GM10847 (cell line): ENCODE measurements around the gene SH3PXD2A.

ENCODE experiments used
- POLR2A ChIP-seq: IDR thresholded peaks from 2 replicates; pipeline ENCODE4 v1.6.1; 2011; ENCODE audit not compliant: insufficient read length; ENCODE audit errors: extremely low read depth

SH3PXD2A gene

DNA sequence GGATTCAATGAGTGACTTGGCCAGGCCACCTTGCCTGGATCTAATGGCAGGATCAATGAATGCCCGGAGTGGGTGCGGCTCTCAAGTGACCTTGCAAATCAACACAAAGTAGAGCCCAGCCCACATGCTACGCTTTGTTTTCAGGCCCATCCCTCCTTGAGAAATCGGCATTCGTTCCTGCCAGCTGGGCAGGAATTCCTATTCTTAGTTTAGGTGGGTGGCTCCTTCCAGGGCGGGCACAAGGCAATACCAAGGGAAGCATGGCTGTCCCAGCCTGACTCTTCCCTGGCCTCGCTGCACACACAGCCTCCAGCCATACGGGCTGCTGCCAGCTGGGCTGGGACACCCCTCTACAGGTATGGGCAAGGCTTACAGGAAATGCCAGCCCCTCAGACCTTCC lies 119.3 kb downstream of the SH3PXD2A start:
- TF ChIP-seq POLR2A, result no peak

DNA sequence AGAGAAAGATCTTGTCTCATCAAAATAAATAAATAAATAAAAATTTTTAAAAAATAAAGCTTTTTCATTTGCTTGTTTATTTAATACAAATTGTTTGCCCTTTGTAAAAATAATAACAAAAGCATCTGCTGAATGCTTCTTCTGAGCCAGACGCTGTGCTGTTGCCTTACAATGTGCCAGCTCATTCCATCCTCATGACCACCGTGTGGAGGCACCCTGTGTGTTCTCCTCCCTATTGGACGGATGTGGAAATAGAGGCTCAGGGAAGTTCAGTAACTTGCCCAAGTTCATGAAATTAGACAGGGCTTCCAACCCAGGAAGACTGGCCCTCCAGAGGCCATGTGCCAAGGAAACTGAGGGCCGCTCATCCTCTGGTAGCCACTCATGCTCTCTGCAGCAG lies 120.6 kb downstream of the SH3PXD2A start:
- no peak for TF ChIP-seq POLR2A

DNA sequence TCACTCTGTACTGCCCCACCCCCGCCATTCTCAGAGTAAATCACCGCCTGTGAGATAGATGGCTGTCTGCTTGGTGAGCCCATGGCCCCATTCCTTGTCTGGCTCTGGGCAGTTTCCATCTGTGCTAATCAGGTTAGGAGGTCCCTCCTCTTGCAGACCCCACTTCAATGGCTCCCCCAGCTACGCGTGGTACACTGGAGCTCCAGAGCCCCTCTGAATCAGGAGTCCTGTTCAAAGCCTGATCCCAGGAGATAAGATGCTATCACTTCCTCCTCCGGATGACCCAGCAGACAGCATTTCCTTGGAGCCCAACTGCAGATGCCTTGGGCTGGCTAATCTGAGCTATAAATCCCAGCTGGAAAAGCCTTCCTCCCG lies 122.3 kb downstream of the SH3PXD2A start:
- no peak for TF ChIP-seq POLR2A

DNA sequence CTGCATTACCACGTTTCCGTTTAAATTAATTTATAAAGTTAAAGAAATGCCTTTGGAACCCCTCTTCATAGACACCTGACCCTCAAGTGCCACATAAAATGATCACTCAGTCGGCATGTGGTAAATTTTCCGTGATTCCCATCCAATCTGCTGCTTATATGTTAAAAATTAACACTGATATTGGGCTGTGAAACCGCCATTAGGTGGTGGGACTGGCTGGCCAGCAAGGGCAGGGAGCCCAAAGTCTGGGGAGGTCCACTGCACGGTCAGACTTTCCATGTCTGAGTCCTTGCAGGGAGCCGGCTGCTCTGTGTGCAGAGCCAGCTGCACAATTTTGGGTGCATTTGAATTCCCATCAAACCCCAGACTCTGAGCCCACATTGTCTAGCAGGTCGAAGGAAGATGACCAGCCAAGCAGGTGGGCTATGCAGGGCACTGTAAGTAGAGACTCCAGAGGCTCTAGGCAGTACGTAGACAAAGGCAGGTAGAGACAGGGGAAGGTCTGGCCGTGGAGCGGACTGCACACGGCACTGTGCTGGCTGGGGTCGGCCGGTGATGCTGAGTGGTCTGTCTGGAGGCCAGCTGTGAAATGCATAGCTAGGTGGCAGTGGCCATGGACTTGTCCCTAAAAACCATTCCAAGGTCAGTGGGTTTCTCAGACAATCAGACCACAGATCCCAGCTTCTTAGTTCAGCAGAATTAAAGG lies 122.9 kb downstream of the SH3PXD2A start:
- no peak for TF ChIP-seq POLR2A

DNA sequence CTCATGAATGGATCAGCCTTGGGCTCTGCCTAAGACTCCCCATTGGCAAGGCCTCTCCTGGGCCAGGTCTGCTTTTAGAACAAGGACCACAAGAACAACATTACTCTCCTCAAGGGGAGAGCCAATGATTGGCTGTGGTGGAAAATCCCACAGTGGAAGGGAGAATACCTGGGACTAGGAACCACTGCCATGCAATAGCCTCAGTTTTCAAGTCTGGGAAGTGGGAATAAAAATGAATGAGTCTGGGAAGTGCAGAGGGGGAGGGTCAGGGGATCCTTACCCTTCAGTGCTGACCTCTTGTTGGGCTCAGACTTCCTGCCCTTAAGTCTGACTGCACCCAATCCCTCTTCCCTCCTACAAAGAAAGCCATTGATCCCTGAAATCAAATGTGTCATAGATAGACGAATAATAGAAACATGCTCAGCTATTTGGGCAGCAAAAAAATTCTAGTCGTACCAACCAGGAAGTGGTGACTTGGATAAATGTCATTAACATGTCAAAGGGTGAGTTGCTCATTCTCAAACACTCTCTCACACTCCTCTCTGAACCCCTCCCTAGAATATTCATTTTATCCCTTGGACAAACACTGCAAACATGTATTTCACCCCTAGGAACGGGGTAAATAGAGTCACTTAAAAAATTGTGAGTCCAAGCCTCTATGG lies 123.6 kb downstream of the SH3PXD2A start:
- TF ChIP-seq POLR2A, result no peak

DNA sequence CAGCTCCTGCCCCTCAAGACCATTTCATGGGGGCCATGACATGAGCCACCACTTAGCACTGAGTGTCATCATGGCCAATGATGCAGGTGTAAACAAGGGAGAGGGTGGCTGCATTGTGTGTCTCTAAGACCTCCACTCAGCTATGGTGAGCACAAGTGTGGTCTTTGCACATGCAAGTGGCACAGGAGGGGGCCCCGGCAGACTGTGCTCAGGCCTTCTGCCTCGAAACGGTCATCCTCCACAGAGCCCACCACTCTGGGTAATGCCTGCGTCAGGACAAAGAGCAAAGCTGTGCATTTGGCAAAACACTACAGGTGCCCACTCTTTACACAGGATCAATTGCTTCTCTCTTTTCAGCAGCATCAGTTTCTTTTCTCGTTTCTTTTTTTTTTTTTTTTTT lies 125.5 kb downstream of the SH3PXD2A start:
- TF ChIP-seq POLR2A, result no peak

DNA sequence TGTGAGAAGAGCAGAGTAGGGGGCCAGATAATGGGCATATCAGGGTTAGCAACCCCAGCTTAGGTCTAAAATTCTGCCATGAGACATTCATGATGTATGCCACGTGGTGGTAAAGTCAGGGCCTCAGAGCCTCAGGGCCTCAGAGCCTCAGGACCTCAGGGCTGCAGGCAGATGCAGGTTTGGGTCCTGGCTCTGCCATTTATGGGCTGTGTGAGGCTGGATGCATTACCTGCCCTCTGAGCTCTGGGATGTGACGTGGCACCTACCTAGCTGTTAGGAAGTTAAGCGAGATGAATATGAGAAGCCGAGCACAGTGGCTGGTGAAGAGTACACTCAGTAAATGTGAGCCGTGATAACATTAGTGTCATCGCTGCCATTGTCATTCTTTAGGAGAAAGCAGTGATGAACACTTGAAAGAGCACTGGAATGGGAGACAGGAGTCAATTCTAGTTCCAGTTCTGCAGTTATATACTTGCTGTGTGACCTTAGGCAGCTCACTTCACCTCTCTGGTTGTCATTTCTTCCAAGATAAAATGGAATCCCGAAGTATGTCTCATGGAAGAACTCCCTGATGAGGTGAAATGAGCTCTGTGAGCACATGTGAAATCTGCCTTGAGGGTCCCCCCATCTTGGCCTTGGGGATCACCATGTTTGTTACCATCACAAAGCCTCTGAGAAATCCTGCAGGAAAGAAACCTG lies 127.2 kb downstream of the SH3PXD2A start:
- no peak for TF ChIP-seq POLR2A

DNA sequence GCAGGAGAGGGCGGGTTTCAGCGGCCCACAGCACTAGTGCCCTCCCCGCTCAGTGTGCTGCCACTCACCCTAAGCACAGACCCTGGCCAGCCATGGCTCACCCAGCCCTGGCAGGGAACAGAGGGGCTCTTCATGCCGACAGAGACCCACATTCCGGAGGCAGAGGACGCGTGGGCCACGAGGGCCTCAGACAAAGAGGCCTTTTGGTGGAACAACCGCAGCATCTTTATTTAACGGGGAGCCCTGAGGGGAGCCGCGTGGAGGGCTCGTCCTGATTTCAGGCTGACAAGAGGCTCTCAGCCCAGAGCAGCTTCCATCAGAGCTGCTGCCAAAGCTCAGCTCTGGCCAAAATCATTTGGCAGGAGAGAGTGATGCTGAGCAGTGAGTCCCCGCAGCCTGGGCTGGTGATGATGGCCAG lies 127.8 kb downstream of the SH3PXD2A start:
- no peak for TF ChIP-seq POLR2A

DNA sequence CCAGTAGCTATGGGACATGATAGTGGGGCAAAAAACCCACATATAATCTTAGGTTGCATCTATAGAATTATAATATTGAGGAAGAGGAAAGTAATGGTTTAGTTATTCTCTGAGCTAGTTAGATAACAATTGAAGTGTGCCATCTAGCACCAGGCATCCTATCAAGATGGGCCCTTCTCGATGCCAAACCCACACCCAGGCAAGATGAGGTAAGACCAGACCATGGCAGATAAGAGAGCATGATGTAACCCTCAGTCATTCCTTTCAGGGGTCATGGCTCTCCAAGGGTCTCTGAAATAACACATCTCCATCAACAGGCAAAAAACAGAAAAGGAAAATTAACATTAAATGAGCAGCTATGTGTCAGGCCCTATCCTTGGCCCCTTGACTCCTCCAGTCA lies 128.7 kb downstream of the SH3PXD2A start:
- no peak for TF ChIP-seq POLR2A

DNA sequence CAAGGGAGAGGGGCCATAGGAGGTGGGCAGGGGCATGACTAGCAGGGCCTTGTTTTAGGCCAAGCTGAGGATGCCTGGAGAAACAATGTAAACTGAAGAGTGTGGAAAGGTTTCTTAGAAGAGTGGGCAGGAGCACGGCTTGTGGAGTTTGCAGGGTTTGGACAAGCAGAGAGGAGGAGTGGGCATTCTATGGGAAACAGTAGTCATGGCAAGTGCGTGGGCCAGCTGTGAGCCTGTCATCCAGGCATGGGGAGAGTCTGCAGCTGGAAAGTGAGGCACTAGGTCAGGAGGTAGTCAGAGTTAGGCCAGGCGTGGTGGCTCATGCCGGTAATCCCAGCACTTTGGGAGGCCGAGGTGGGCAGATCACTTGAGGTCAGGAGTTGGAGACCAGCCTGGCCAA lies 130.1 kb downstream of the SH3PXD2A start:
- no peak for TF ChIP-seq POLR2A

DNA sequence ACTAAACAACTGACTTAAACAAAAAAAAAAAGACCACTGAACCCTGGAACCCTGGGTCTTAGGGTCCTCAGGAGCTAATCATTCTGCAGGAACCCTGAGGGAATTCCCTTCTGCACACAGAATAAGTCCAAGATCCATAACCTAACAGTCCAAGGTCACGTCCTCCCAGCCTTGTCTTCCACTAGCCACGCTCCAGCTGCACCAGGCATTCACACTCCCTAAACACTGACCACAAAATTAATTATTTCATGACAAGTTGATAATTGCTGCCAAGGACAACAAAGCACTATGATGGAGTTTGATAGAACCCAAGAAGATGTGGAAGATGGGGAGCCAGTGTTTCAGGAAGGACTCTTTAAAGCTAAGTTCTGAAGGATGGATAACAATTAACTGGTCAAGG lies 130.6 kb downstream of the SH3PXD2A start:
- TF ChIP-seq POLR2A, result no peak

DNA sequence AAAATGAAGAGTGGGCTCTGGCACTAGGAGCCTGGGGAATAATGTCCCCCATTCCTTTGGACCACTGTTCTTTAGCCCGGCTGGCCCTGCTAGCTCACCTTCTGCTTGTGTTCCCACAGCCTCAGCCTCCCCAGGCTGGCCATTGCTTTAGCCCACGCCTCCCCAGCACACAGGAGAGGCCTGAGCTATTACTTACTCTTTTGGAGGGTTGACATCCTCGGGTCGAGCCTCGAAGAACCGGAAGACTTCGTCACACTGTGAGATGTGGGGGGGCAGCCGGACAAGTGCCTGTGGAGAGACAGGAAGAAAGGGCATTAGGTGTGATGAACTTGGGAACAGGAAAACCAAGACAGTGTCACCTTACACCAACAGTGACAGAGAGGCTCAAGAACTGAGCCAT lies 131.3 kb downstream of the SH3PXD2A start:
- TF ChIP-seq POLR2A, result no peak

DNA sequence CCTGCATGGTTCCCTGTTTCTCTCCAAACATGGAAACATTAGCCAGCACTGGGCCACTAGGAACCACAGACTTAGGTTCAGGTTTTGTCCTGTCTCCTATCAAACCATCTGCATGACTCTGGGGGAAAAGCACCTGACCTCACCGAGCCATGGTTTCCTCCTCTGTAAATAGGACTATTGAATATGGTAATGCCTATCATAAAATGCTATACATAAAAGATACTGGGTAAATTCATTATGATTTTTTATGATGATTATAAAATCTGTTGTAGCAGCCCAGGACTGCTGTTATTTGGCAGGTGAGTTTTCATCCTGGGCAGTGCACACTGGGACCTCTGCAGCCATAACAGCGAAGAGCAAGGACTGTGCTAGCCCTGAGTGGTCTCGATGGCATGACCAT lies 131.8 kb downstream of the SH3PXD2A start:
- no peak for TF ChIP-seq POLR2A

DNA sequence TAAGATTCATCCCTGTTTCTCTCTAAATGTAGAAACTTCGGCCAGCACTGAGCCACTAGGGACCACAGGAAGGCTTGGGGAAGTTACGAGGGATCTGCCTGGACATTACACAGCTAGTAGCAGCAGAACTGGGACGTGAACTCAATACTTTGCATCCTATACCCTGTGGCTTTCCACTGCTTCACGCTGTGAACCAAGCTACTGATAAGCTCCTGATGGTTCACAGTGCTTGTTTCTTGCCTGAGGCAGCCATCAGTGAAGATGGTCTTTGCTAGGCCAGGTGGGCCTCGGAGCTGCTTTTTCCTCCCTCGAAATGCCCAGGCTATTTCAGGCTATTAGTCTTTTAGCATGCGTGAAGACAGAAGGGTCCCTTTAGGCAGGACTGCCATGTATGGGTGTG lies 132.7 kb downstream of the SH3PXD2A start:
- no peak for TF ChIP-seq POLR2A

DNA sequence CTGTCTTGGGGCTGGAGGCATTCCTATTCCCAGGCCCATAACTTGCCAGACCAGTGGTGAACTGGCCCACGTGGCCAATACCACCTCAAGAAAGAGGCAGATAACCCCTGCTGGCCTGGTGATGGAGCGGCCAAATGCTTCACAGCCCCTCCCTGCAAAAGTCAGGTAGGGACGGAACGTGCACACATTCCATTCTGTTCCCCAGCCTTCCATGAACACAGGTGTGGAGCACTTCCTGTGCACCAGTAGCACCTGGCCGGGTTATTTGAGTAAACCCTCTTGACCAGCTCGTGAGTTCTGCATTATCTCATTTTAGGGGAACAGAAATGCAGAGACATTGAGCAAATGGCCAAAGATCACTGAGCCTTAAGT lies 134.4 kb downstream of the SH3PXD2A start:
- TF ChIP-seq POLR2A, result no peak

DNA sequence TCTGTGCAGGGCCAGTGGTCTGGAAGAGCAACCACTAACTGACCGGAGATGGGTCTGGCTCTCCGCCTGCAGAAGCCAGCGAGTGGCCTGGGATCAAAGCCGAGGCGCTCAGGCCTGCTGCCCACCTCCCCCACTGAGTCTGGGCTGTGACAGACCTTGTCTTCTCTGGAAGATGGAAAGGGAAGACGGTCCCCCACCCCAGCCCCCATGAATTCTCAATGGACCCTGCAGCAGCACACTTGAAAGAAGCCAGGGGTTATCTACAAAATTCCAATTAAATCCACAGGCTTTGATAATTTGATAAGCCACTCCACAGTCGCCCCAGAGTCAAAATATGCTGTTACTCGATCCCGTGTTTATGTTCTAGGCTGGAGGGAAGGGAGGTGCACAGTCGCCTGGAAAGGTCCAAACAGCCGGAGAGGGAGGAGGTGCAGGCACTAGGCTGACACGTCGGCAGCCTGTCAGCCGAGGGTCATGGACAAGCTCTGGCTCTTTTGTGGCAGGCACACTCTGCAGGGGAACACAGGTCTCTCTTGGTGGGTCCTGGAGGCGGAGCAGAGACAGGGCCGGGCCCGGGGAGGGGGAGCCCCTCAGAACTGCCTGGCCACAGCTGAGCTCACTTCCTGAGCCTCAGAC lies 134.9 kb downstream of the SH3PXD2A start:
- no peak for TF ChIP-seq POLR2A

DNA sequence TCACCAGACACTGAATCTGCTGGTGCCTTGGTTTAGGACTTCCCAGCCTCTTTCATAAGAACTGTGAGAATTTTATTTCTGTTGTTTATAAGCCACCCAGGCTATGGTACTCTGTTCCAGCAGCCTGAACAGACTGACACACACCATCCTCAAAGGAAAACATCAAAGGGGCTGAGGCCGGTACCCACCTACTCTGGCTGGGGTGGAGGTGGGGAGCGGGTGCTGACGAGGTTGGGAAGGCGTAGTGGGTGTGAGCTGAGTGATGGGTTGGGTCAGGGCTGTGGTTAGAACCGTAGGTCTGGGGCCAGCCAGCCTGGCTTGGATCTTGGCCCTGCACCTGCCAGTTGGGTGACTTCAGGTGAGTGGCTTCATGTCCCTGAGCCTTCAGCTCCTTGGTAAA lies 136.3 kb downstream of the SH3PXD2A start:
- TF ChIP-seq POLR2A, result no peak

DNA sequence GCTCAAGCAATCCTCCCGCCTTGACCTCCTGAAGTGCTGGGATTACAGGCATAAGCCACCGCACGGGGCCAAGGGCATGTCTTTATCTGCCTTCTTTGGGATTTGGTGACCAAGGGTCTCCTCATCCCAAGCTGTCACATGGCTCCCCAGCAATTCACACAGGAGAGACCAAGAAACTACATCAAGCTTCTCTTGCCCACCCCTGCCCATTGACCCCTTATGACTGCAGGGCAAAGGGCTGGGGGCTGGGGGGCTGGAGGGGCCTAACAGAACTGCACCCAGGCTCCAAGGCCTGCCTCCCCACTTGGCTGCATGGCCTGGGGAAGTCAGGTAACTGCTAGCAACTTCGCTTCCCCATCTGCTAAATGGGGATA lies 137.1 kb downstream of the SH3PXD2A start:
- TF ChIP-seq POLR2A, result no peak
